HG03460 (cell line): Measurements from ENCODE around the gene TBC1D32.
"Not testable (repeated sequence)": the region's sequence is repeated elsewhere in the genome, so short reads cannot be mapped to it uniquely, and the experiment has no call there.

ENCODE experiments used
- ATAC-seq: cut with Tn5 transposase; IDR thresholded peaks from one replicate; pipeline ENCODE4 v1.9.1; 2021; ENCODE audit not compliant: unreplicated experiment

The TBC1D32 gene

DNA sequence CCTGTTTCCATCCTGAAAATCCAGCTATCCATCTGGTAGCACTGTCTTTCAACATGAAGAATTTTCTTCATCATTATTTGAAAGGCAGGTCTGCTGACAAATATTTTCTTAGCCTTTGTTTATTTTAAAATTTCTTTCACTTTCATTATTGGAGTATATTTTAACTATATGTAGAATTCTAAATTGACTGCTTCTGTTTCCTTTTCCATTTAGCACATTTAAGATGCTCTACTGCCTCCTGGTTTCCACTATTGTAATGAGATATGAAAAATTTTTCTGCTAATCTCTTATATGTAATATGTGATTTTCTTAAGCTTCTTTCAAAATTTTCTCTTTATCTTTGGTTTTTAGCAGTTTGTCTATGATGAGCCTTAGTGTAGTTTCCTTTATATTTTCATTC is 97.3 kb downstream of the TBC1D32 start:
- ATAC-seq: no peak

DNA sequence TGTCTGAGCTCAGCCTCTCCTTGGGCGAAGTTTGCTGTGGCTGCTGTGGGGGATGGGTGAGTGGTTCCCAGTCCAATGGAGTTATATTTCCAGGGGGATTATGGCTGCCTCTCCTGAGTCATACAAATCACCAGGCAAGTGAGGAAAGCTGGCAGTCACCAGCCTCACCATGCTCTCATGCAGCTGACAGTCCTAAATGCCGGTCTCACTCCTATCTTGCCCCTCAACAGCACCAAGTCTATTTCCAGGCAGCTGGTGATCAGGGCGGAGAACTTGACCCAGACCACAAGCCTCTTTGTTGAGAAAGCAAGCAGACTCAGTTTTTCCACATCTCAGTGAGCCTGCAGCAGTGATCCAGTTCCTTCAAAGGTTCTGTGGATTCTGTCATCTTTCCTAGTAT is 98.9 kb downstream of the TBC1D32 start:
- ATAC-seq: no peak

- no peak for ATAC-seq
These were observed 110.3 kb downstream of the TBC1D32 start for GRCh38 chr6:121223930-121224329.

- ATAC-seq: no peak
These were observed 111.1 kb downstream of the TBC1D32 start for GRCh38 chr6:121223212-121223611.

GRCh38 chr6:121222656-121223055 is 111.6 kb downstream of the TBC1D32 start:
- no peak for ATAC-seq

DNA sequence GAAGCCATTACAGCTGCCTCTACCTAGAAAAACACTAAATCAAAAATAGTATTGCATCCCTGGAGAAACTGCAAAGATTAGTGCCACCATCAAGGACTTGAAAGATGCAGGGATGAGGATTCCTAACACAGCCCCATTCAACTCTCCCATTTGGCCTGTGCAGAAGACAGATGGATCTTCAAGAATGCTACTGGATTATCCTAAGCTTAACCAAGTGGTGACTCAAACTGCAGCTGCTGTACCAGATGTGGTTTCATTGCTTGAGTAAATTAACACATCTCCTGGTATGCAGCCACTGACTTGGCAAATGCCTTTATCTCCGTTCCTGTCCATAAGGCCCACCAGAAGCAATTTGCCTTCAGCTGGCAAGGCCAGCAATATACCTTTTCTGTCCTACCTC is 117.4 kb downstream of the TBC1D32 start:
- ATAC-seq: no peak

GRCh38 chr6:121213341-121213740 is 120.9 kb downstream of the TBC1D32 start:
- ATAC-seq: not testable (repeated sequence)

GRCh38 chr6:121210943-121211342 is 123.3 kb downstream of the TBC1D32 start:
- no peak for ATAC-seq

- peak; percentile 81 for ATAC-seq
These were observed 128.7 kb downstream of the TBC1D32 start for GRCh38 chr6:121205569-121205968.

GRCh38 chr6:121201105-121201504 is 133.2 kb downstream of the TBC1D32 start:
- ATAC-seq: no peak

DNA sequence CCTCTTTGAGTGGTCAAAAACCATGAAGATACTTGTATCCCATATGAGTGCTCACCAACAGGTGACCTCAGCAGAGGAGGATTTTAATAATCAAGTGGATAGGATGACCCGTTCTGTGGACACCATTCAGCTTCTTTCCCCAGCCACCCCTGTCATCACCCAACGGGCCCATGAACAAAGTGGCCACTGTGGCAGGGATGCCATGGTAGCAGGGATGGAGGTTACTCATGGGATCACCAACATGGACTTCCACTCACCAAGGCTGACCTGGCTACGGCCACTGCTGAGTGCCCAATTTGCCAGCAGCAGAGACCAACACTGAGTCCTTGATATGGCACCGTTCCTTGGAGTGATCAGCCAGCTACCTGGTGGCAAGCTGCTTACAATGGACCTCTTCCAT is 138.2 kb downstream of the TBC1D32 start:
- not testable (repeated sequence) for ATAC-seq

DNA sequence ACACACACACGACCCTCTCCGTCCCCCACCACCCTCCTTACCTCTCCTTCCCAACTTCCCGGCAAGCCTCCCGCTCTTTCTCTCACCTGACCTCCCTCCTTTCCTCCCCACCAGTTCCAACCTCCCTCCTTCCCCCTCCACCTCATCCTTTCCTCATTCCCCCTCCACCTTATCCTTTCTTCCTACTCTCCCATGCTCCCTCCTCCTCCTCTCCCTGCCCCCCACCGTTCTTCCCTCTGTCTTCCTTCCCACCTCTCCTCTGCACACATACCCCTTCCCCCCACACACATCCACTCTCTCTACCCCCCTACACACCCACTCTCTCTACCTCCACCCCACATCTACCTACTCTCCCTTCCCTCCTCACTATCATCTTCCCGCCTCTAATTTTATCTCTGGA is 144.2 kb downstream of the TBC1D32 start:
- ATAC-seq: no peak

- no peak for ATAC-seq
These were observed 145.9 kb downstream of the TBC1D32 start for GRCh38 chr6:121188356-121188755.

- no peak for ATAC-seq
These were observed 146.5 kb downstream of the TBC1D32 start for GRCh38 chr6:121187833-121188200.

DNA sequence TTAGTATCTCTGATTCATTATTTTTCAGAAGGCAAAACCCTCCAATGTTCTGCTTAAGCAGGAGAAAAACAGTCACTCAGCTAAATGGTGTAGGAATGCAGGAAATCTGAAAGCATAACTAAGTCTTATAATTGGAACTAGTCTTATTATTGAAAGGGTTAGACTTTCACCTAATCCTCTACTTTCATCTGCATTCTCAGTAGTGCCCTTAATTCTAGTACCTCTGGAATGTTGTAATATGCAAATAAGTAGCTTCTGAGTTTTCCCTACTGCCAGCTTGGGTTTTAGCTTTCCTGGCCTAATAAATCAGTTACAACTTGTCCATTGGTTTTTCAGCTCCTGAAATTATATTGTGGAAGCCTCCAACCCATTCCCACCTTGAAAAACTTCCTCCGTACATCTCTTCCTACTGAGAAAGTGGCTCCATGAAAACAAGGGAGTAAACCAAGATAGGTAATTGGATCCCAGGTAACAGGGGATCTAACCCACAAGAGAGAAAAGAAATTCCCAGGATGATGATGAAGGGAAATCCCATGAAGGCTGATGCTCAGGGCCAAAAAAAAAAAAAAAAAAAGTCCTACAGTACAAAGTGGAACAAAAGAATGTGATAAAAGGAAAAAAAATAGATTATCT is 147.0 kb downstream of the TBC1D32 start:
- no peak for ATAC-seq

DNA sequence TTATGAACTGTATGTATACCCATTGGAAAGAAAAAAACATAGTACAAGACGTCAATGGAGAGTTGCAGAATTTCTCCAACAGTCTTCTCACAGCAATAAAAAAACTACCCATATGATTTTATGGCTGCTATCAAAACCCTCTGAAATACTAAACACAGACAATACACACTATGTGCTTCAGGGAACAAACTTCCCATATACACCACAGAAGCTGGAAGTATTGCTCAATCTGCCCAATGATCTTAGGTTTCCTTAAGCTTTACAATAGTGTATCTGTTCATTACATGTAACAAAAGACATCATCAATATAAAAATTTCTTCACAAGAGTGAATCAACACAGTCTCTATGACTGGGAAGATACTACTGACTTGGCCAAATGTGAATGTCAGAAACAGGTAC is 150.5 kb downstream of the TBC1D32 start:
- no peak for ATAC-seq

GRCh38 chr6:121175827-121176226 is 158.5 kb downstream of the TBC1D32 start:
- ATAC-seq: no peak

GRCh38 chr6:121172451-121172850 is 161.8 kb downstream of the TBC1D32 start:
- not testable (repeated sequence) for ATAC-seq

DNA sequence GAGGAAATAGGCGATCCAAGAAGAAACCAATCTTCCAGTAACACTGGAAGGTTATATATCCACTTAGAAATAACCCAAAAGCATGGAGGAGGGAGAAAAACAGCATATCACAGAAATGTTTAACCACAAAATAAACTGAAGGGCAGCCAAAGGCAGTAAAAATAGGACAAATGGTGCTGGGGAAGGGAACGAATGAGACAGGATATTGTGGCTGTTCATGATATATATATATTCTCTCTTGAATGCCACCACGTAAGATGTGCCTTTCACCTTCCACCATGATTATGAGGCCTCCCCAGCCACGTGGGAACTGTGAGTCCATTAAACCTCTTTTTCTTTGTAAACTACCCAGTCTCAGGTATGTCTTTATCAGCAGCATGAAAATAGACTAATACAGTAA is 162.4 kb downstream of the TBC1D32 start:
- no peak for ATAC-seq

DNA sequence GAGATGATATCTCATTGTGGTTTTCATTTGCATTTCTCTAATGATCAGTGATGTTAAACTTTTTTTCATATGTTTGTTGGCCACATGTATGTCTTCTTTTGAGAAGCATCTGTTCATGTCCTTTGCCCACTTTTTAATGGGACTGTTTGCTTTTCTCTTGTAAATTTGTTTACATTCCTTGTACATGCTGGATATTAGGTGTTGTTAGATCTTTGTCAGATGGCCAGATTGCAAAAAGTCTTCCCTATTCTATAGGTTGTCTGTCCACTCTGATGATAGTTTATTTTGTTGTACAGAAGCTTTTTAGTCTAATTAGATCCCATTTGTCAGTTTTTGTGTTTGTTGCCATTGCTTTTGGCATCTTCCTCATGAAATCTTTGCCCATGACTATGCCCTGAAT is 172.4 kb downstream of the TBC1D32 start:
- no peak for ATAC-seq

DNA sequence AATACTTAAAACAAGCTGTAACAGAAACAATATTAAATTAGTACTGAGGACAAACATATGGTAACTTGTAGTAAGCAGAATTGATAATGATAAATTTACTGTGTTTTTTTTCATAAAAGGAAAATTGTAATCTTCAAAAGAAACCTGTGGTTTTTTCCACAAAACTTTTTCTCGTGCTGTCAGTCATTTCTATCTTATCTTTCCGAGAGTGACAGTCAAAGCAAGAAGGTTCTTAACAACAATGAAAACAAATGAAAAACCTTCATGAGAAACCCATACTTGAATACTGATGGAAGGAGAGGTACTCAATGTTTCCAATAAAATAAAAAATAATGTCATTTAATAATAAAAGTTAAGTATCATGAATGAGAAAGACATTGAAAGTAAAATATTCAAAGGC is 174.0 kb downstream of the TBC1D32 start:
- ATAC-seq: no peak

DNA sequence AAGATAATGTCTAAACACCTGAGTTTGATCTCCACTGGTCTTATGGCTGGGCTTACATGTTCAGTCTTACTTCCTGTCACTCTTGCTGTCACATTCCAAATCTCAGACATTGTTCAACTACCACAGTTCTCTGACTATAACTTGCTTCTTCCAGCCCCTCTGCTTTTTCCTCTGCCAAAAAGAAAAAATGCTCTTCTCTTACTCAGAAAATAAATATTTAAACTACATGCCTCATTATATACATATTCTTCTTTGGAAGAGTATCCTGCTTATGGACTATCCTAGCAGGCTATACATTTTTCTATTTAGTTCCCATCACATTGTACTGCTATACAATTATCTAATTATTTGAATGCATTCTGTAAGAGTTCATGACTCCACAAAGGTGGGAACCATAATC is 175.4 kb downstream of the TBC1D32 start:
- no peak for ATAC-seq

DNA sequence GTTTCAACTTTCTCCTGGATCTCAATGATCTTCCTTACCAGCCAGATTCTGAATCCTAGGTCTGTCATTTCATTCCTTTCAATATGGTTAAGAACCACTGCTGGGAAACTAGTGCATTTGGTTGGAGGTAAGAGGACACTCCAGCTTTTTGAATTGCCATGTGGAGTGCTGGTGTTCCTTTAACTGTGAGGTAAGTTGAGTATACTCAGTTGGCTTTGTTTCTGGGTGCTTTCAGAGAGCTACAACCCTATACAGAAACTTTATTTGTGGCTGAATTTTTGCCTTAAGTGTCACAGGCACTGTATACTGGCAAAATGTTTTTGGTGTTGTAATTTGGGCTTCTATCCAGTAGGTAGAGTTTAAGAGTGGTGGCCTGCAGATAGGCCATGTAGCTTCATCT is 175.8 kb downstream of the TBC1D32 start:
- ATAC-seq: no peak

DNA sequence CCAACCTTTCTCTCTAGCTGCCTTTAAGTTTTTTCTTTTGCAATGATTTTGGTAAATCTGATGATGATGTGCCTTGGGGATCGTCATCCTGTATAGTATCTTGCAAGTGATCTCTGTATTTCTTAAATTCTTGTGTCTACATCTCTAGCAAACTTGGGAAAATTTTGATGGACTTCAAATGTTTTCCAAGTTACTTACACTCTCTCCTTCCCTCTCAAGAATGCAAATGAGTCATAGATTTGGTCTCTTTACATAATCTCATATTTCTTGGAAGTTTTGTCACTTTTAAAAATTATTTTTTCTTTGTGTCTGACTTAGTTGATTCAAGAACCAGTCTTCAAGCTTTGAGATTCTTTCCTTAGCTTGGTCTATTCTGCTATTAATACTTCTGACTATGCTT is 176.4 kb downstream of the TBC1D32 start:
- no peak for ATAC-seq
